ENCODE results near the gene CSNK1E.

The CSNK1E gene

GRCh38 chr22:38247713-38248112 lies 69.5 kb downstream of the CSNK1E start:
- DNase-seq = no peak

GRCh38 chr22:38246692-38247091 lies 70.5 kb downstream of the CSNK1E start:
- DNase-seq = no peak

- DNase-seq = no peak
Measured at GRCh38 chr22:38246046-38246658, 71.1 kb downstream of the CSNK1E start.

GRCh38 chr22:38244106-38244505 lies 73.1 kb downstream of the CSNK1E start:
- no peak for DNase-seq

- no peak for DNase-seq
Measured at GRCh38 chr22:38243007-38243765, 74.0 kb downstream of the CSNK1E start.

- DNase-seq = no peak
Measured at GRCh38 chr22:38240734-38241252, 76.4 kb downstream of the CSNK1E start.
